ENCODE measurements around the gene PDC. TPM values are rescaled to one million over a fixed set of nuclear protein-coding genes. Genes with fewer than 3 reads are reported as not detected.

The PDC gene
- total and polyA plus RNA-seq, 10 of the 15 experiments (the other 5 are each of a cell fraction or from before 2014, with no cell fraction given), result 0.11 TPM; not detected in 9

- no peak for TF ChIP-seq ZBTB4 (CRISPR knock-in tag; IDR thresholded peaks at IDR 0.05)
- TF ChIP-seq NR2F1 (conservative IDR thresholded peaks at IDR 0.05), result no peak
These were observed 39.5 kb downstream of the PDC start (continued) for GRCh38 chr1:186421446-186421845.

GRCh38 chr1:186420923-186421322, 40.0 kb downstream of the PDC start:
- no peak overlapping the region for H2AFZ ChIP-seq (ENCODE audit: control insufficient read depth, low read depth, low read length)
- no peak for TF ChIP-seq WRNIP1 (IDR thresholded peaks at IDR 0.05; ENCODE audit: borderline replicate concordance, low read depth, low read length)
- TF ChIP-seq SREBF2 (IDR thresholded peaks at IDR 0.05; ENCODE audit: low read length), result no peak
- TF ChIP-seq REST (IDR thresholded peaks at IDR 0.05; ENCODE audit: low read depth, low read length), result no peak
- no peak for TF ChIP-seq NFYA (IDR thresholded peaks at IDR 0.05; ENCODE audit: borderline replicate concordance, low read depth, low read length)
- TF ChIP-seq FOXK2 (IDR thresholded peaks at IDR 0.05), result no peak
- no peak for TF ChIP-seq RAD51 (IDR thresholded peaks at IDR 0.05)
- no peak for TF ChIP-seq HSF1 (IDR thresholded peaks at IDR 0.05; ENCODE audit: low read depth, low read length)
- no peak for TF ChIP-seq SUZ12 (IDR thresholded peaks at IDR 0.05; ENCODE audit: unreplicated experiment)
- no peak for TF ChIP-seq IKZF1 (conservative IDR thresholded peaks at IDR 0.05)
- TF ChIP-seq HDGF (IDR thresholded peaks at IDR 0.05), result no peak
- TF ChIP-seq FOXM1 (IDR thresholded peaks at IDR 0.05; ENCODE audit: low read depth, low read length), result no peak

More at GRCh38 chr1:186420923-186421322, 40.0 kb downstream of the PDC start:
- Histone ChIP-seq H3K36me3 (ENCODE audit: control insufficient read depth in 2 of 2, insufficient read depth in 2 of 2, low read length in 1 of 2) (peaks cover 0 to 8% of the 10 kb centered on the region in 2 experiments; a peak in 2 of 4 replicates), H3K27me3 (replicated peaks in 1 of 2; ENCODE audit: control insufficient read depth in 2 of 2, insufficient read depth in 2 of 2, low read length in 1 of 2) (no peaks in the 10 kb centered on the region), H3K27ac (ENCODE audit: control insufficient read depth, insufficient read depth) (peak overlapping the region; percentile 18; the same call in 1 of the 2 replicates), H4K20me1 (ENCODE audit: control insufficient read depth, insufficient read depth) (no peaks in the 10 kb centered on the region), H3K4me3 (no peak overlapping the region), H3K9ac (ENCODE audit: control insufficient read depth, insufficient read depth, low read length) (no peak overlapping the region), H3K9me3 (replicated peaks; ENCODE audit: control insufficient read depth, insufficient read depth, low read length) (no peaks in the 10 kb centered on the region), H3K4me1 (ENCODE audit: control insufficient read depth, insufficient read depth, low read length) (peaks cover 8% of the 10 kb centered on the region), H3K4me2 (ENCODE audit: control insufficient read depth, insufficient read depth) (no peak overlapping the region), H3K79me2 (ENCODE audit: control insufficient read depth, insufficient read depth, low read length) (no peaks in the 10 kb centered on the region)
- no TSS peak for BruUV-seq (replicated peaks)
- SMC1A ChIA-PET (ENCODE audit: uncharacterized antibody, unreplicated experiment), result interaction anchor here (0.9 to 1.3 kb wide), 4 partner anchors 11 to 48 kb away, joined by 3 to 5 read pairs (median 4); no protein-coding TSS in a partner anchor
- FAIRE-seq (peak; percentile 86), DNase-seq (ENCODE audit: low read depth, low spot score) (no peak), ATAC-seq (peak; percentile 71)
- in situ Hi-C loops (cut with MboI), result no loop called here
- intact Hi-C loops (cut with micrococcal nuclease; ENCODE audit: unreplicated experiment), result no loop called here
- WGBS (ENCODE audit: insufficient coverage, insufficient replicate concordance, low lambda C conversion rate, missing lambda C conversion rate), result 0% methylated on average over 1 of the region's 1 CpG
- RAD21 ChIA-PET (ENCODE audit: unreplicated experiment), result interaction anchor here (1.5 kb wide), 1 partner anchor 17 kb away, joined by 5 read pairs; no protein-coding TSS in a partner anchor
- CTCF ChIA-PET, result interaction anchor here (0.6 to 1.3 kb wide), 4 partner anchors 46 to 562 kb away, joined by 3 to 5 read pairs (median 3); partner anchors contain the start of genes ODR4 and TPR
- POLR2A ChIA-PET, result interaction anchor here (1.0 kb wide), 1 partner anchor 12 kb away, joined by 4 read pairs; no protein-coding TSS in a partner anchor
